HG03196 (cell line): ENCODE results near the gene MOK.

ENCODE experiments used
- ATAC-seq: cut with Tn5 transposase; IDR thresholded peaks from one replicate; pipeline ENCODE4 v1.9.1; 2021; ENCODE audit not compliant: unreplicated experiment

MOK gene

GRCh38 chr14:102183886-102184285, 121.1 kb downstream of the MOK start:
- ATAC-seq = no peak

GRCh38 chr14:102182936-102183619, 121.9 kb downstream of the MOK start:
- no peak for ATAC-seq

- no peak for ATAC-seq
These were observed 122.8 kb downstream of the MOK start for GRCh38 chr14:102182190-102182589.

GRCh38 chr14:102181187-102181586, 123.8 kb downstream of the MOK start:
- ATAC-seq = no peak

GRCh38 chr14:102180248-102180998, 124.5 kb downstream of the MOK start:
- no peak for ATAC-seq
